HUDEP-2 (cell line): ENCODE results near the gene ZBTB44.
A peak's percentile ranks its signal among the peaks of the same experiment; 100 is the strongest.

Experiments used
- DNase-seq, 76 experiments: peaks; one replicate each; lab custom pipeline; 2025; ENCODE audit not compliant: unreplicated experiment in 76 of 76; lab: John Stamatoyannopoulos, UW

The ZBTB44 gene

DNA sequence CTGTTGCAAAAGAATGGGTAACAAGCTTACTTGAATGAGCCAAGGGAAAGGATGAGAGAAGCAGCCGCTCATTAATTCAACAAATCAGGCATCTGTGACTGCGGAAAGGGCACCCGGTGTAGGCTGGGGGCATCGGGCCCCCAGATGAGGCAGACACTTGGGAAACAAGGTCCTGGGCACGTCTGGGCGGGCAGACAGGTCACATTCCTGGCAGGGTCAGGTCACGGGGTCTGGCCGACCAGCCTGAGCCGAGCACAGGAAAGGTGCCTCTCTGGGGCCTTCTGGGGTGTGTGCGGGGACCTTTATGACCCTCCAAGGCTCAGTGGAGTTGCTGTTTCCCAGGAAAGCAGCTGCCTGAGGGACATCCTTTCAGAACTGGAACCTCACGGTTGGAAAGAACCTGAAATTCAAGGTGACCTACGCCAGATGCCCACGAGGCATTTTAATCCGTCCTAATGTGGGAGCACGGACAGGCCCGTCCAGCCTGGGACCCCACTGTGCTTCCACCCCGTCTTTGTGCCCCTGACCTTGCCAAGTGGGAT lies 98.1 kb downstream of the ZBTB44 start:
- DNase-seq = no peak

DNA sequence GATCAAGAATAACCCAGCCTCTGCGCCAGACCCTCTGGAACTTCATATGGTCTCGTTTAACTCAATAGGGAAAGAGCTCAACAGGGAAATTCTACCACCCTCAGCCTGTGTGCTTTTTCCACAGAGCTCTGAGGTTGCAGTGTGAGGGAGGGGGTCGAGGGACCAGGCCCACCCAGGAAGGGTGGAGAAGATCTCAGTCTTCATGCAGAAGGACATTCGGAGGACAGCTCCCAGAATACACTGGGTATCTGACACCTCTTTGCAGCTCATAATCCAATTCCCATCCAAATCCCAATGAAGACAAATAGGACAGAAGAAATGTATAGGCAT lies 98.5 kb downstream of the ZBTB44 start:
- DNase-seq = no peak

DNA sequence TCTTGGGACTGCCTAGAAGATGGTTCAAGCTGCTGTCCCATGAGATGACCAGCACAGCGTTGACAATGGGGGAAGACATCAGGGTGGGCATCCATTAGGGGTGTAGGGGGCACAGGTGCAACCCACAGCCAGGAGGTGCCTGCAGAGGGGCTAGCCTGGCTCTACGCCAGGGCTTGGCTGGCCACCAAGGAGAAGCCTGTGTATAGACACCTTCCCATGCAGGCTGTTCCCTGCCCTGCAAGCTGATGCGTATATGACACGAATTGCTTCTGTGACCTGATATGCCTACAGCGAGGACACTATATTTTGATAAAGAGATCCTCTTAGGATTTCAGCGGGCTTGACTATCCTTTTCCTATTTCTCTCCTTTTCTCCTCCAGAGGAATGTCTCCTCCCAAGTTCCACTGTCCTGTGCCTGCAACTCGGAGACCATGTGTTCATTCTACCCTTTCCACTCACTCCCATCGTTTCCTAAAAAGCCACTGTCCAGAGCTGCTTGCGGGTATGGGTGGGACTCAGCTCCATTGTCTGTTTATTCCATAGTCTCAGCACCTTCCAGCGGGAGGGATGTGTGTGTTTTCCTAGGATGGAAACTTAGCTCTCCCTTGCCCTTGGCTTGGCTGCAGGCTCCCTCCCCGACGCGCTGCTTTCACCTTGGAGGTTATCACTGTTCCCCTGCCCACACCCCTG lies 99.0 kb downstream of the ZBTB44 start:
- DNase-seq = no peak

DNA sequence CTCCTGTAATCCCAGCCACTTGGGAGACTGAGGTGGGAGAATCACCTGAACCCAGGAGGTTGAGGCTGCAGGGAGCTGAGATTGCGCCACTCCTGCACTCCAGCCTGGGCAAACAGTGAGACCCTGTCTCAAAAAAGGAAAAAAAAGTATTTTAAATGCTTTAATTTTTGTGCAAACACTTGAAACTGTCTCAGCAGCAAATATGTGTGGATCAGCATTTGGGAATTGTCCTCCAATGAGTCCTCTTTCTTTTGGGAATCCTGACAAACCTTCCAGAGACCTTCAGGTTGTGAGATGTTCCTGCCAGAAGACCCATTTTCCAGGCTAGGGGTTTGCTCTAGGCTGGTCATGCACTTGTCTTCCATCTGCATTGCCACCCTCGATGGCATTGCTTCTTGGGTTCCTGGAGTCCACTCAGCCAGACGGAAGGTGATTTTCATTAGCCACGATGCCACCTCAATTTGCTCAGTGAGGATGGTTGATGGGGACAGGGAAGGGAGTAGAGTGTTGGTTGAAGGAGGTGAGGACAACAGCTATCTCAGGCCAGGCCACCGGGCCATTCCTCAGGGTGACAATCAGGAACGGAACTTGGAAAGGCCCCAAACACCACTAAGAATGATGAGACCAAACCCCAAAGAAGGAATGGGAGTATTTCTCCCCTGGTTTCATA lies 99.7 kb downstream of the ZBTB44 start:
- no peak for DNase-seq

DNA sequence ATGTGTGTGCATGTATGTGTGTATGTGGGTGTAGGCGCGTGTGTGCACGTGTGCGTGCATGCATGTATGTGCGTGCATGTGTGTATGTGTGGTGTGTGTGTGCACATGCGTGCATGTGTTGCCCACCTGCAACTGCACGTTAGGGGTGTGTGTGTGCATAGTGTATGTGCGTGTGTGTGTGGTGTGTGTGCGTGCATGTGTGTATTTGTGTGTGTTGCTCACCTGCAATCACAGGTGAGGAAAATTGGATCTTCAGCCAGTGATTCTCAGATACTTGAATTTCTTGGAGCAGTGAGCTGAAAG lies 100.8 kb downstream of the ZBTB44 start:
- no peak for DNase-seq

DNA sequence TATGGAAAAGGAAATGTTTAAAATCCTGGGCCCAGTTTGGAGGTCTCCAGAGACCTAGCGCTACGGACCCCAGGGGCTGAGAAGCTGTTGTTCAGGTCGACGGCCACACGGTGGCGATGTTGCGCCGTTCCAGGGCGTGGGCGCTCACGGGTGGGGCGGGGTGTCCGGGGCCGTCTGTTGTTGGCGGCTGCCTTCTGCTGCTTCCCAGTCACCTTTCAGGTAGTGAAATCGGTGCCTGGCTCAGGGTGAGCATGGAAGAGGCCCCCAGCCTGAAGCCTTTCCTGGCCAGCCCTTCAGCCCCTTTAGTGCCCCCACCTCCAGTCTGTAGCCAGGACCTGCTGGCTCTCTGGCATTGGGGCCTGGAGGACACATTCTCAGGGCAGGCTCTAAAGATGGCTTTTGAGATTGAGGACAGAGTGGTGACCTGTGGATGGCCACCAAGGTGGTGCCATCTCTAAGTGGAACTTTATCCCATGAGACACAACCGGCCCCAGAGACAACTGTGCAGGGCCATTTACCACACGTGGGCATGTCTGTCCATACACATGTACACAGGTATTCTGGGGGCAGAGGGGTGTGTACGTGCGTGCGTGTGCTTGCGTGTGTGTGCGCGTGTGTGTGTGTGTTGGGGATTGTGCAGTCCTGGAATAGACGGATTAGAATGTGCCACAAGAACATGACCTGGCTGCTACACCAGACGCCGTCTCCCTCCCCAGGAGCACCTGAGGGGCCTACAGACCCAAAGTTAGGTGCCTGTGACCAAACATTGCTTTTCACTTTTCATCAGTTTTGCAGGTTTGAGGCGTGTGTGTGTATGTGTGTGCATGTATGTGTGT lies 101.4 kb downstream of the ZBTB44 start:
- DNase-seq = peak in 43 of 76 experiments; percentile 4 to 62 (median 35)

DNA sequence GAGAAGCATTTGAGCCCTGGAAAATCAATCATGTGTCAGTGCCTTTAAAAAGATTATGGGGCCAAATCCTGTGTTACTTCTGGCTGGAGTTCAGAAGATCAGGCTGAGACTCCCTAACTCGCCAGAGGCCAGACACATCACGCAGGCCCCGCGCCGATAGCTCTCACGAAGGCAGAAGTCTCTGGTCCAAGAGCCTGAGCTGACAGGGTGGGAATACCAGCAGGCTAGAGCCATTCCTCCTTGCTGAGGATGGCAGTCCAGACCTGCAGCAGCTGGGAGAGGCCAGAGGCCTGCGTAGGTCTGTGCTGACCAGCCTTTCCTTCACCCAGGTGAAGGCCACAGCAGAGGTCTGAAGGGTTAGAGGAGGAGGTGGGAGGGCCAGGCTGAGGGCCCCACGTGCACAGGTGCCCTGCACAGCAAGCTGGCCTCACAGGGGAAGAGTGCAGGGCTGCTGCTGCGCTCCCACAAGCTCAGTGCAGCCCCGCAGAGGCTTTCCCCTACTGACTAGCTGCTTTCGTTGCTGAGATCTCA lies 102.2 kb downstream of the ZBTB44 start:
- no peak for DNase-seq

DNA sequence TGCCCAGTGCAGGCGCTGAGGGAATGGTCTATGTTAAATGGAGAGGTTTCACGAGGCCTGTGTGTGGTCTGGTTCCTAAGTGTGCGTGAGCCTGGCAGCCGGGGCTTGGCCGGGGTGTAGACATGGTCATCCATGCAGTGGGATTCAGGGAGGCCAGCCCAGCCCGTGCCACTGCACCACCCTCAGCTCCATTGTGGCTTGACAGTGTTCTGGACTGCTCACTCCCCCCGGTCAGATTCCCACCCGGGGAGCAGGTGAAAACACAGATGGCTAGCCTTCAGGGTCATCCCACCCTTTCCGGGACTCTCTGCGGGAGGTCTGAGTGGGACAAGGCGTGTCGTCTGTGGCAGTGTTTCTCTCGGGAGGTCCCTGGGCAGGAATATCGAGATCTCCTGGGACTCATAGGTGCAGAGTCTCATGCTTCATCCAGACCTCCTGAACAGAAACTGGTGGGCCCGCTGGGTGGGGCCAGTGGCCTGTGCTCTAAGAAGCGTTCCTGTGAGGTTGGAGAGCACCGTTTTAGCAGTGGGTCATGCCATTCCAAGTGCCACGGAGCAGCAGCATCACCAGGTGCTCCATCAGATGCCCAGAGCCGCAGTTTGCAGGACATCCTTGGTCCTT lies 102.8 kb downstream of the ZBTB44 start:
- no peak for DNase-seq

- DNase-seq = no peak
These were observed 103.6 kb downstream of the ZBTB44 start for GRCh38 chr11:130211144-130211543.

GRCh38 chr11:130209954-130210854 lies 104.5 kb downstream of the ZBTB44 start:
- no peak for DNase-seq

GRCh38 chr11:130209128-130209932 lies 105.4 kb downstream of the ZBTB44 start:
- DNase-seq = no peak

GRCh38 chr11:130208241-130209127 lies 106.2 kb downstream of the ZBTB44 start:
- no peak for DNase-seq

DNA sequence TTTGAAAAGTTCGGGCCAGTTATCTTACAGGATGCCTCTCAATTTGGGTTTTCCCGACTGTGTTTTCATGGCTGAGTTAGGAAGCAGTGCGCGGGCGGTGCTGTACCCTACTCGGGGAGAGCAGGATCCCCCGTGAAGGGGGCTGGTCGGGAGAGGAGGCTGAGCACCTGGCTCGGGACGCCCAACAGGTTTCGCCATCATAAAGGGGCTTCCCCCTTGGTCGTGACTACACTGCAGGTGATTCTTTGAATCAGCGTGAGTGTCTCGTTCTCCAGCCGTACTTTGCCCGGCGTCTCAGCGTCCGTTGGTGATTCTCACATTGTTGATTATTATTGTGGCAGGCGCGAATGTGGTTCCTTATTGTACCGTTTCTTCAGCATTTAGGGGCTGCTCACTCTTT lies 108.6 kb downstream of the ZBTB44 start:
- DNase-seq = no peak

- no peak for DNase-seq
These were observed 110.0 kb downstream of the ZBTB44 start for GRCh38 chr11:130204703-130205095.

- no peak for DNase-seq
These were observed 110.7 kb downstream of the ZBTB44 start for GRCh38 chr11:130203766-130204702.

- DNase-seq = no peak
These were observed 111.7 kb downstream of the ZBTB44 start for GRCh38 chr11:130202818-130203689.
